HG03571 (cell line): ENCODE data around the gene MPV17L2.

Source experiments
- ATAC-seq: cut with Tn5 transposase; IDR thresholded peaks from one replicate; pipeline ENCODE4 v1.9.1; 2021; ENCODE audit not compliant: unreplicated experiment

MPV17L2 gene

DNA sequence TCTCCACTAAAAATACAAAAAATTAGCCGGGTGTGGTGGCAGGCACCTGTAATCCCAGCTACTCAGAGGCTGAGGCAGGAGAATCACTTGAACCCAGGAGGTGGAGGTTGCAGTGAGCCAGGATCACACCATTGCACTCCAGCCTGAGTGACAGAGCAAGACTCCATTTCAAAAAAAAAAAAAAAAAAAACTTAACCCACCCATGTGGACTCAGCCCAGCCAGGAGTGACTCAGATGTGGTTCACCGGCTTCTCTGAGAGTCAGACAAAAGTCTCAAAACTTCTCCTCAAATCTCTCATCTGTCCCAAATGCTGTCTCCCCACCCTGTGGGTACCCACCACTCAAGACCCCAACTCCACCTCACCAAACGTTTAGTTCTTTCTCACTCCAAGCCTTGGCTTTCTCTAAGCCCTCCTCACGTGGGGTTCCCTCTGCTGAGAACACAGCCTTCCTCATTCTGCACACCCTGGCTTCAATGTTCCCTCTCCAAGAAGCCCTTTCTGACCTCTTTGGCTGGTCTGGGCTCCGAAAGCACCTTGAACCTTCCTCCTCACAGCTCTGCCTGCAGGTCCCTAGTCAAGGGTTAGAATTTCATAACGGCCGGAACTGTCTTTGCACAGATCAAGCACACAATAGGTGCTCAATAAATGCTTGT lies 21.9 kb downstream of the MPV17L2 start:
- no peak for ATAC-seq

- ATAC-seq = no peak
These were observed 23.8 kb downstream of the MPV17L2 start for GRCh38 chr19:18216789-18217188.

- no peak for ATAC-seq
These were observed 25.1 kb downstream of the MPV17L2 start for GRCh38 chr19:18218159-18218558.

- no peak for ATAC-seq
These were observed 25.6 kb downstream of the MPV17L2 start for GRCh38 chr19:18218600-18218999.

- no peak for ATAC-seq
These were observed 27.1 kb downstream of the MPV17L2 start for GRCh38 chr19:18219911-18220631.

- no peak for ATAC-seq
These were observed 27.7 kb downstream of the MPV17L2 start for GRCh38 chr19:18220632-18221275.

DNA sequence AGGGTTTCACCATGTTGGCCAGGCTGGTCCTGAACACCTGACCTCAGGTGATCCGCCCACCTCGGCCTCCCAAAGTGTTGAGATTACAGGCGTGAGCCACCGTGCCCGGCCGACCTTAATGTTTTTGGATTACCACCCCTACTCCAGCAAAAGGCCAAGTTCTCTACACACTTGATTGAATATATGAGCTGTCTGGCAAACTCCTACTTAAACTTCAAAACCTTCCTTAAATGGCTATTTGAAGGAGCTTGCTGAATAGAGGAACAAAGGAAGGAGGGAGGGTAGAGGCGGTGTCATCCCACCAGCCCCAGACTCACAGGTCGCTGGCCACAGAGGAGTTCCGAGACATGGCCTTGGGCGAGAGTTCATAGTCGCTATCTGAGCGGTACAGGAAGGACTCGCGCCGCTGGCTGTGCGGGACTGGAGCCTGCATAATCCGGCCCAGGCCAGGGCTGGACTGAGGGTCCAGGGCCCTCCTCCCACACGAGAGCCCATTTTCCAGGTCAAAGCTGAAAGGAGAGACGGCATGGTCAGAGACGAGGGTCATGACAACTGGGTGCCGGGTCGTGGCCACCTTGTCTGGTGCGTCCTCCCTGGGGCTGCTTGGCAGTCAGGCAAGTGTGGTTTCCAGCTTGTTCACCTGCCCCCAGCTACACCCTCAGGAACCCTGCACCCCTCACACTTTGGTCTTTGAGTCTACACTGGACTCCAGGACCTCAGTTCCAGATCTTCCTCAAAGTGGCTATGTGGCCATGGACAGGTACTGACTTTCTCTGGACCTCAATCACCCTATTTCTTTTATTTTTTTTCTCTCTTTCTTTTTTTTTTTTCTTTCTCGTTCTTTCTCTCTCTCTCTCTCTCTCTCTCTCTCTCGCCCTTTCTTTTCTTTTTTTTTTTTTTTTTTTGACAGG lies 29.1 kb downstream of the MPV17L2 start:
- no peak for ATAC-seq

DNA sequence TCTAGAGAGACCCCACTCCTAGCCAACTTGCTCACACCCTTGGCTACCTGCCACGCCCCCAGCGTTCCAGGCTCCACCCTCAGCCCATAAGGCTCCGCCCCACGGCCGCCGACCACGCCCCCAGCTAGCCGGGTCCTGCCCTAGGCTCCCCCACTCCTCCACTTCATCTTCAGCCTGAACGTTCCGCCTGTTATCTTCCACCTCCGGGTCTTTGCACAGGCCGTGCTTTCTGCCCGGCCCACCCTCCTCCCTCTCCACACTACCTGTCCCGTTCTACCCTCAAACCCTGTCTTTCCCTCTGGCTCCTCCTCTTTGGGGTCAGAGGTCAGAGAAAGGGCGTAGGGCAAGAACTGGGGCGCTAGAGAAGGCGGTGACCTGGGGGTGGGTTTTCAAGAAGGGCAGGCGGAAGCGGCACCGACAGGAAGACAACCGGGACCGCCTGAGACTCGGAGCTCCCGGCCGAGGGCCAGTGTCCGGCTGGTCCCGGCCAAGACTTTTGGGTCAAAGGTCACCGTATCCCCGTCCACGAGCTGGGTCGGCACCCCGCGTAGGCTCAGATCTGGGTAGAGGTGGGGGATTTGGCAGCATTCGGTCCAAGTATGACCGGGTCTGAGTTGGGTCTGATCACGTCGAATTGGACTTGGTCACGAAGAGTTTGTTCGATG lies 31.0 kb downstream of the MPV17L2 start:
- no peak for ATAC-seq

DNA sequence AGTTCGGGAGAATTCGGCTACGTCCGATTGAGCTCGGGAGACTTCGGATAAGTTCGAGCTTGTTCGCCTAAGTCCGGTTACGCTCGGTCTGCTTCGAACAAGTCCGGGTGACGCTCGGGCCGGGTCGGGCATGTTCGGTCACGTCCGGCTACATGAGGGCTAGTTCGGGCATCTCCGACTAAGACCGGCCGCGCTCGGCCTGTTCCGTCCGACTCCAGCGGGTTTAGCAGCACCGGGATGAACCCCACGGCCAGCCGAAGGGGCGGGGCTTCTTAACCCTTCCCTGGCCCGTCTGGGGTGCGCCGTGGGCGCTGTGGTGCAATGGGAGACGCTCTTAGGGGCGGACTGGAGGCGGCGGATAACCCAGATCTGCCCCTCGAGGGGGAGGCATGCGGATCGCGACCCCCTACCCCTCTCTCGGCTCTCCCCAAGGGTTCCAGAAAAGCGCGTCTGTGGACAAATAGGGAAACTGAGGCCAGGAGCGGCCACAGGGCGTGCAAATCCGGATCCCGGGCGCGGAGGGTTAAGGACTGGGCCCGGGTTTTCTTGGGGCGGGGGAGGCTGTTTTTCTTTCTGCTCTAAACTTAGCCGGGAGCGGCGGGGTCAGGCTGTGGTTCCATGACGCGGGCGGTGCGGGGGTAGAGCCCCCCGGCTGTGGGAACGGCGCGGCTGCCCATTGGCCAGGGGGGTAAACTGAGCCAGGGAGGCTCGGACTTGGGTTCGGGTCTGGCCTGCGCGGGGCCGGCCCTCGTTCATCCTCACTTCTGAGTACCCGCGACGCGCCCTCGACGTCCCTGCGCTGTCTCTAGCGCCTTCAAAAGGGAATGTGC lies 31.7 kb downstream of the MPV17L2 start:
- peak; percentile 89 for ATAC-seq

- no peak for ATAC-seq
These were observed 32.3 kb downstream of the MPV17L2 start for GRCh38 chr19:18225355-18225701.

GRCh38 chr19:18225702-18226468 lies 32.9 kb downstream of the MPV17L2 start, which contains the start of gene PDE4C:
Gene PDE4C, minus strand, starts transcription at chr19:18226438. Its CDS starts 23 bp downstream, at chr19:18226415.
- no peak for ATAC-seq

GRCh38 chr19:18226956-18227780 lies 34.1 kb downstream of the MPV17L2 start:
- no peak for ATAC-seq

- ATAC-seq = no peak
These were observed 34.8 kb downstream of the MPV17L2 start for GRCh38 chr19:18227781-18228271.

- ATAC-seq = no peak
These were observed 36.5 kb downstream of the MPV17L2 start for GRCh38 chr19:18229474-18229873.

DNA sequence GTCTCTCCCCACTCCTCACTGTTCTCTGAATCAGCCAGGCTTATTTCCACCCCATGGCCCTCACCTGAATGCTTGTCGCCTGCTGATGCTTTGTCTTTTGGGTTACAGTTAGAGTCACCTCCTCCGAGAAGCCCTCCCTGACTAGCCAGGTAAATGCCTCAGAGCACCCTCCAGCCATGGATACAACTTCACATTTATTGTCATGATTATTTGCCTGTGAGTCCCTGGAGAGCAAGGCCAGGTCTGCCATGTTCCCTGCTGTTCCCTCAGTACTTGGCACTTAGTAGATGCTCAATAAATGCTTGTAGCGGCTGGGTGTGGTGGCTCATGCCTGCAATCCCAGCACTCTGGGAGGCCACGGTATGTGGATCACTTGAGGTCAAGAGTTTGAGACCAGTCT lies 36.9 kb downstream of the MPV17L2 start:
- no peak for ATAC-seq

DNA sequence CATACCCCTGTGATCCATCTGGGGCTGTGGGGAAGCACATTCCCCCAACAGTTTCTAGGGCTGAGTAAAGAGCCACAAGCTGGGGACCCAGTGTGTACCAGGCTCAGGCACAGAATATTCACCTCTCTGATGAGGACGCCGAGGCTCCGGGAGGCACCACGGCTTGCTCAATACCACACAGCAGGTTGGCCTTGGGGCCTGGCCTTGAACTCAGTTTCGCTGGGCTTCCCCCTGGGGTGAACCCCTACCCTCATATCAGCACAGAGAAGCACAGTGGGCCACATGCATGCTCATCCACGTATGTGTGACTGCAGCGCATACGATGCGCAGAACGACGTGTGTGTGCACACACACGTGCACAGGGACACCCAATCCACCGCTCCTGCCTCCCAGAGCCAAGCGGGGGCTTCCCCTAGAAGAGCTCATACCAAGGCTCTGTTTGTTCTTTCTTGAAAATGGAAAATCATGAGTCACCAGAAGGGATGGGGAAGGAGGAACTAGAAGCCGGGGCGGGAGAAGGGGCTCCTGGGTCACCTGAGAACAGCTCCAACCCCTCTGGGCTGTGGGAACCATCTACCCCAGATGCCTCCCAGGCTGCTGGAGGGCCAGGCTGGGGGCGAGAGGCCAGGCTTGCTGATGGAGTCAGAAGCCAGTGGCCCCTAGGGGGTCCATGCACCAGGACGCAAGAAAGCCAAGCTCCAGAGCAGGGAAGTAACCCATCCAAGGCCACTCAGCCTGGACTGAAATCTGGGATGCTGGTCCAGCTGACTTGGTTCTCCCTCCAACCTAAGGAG lies 38.1 kb downstream of the MPV17L2 start:
- ATAC-seq = no peak

- ATAC-seq = no peak
These were observed 38.8 kb downstream of the MPV17L2 start for GRCh38 chr19:18231775-18232174.
